ENCODE data around the gene ID1.
A peak's percentile ranks its signal among the peaks of the same experiment; 100 is the strongest.
"Not testable (repeated sequence)": the region's sequence is repeated elsewhere in the genome, so short reads cannot be mapped to it uniquely, and the experiment has no call there.

The ID1 gene

DNA sequence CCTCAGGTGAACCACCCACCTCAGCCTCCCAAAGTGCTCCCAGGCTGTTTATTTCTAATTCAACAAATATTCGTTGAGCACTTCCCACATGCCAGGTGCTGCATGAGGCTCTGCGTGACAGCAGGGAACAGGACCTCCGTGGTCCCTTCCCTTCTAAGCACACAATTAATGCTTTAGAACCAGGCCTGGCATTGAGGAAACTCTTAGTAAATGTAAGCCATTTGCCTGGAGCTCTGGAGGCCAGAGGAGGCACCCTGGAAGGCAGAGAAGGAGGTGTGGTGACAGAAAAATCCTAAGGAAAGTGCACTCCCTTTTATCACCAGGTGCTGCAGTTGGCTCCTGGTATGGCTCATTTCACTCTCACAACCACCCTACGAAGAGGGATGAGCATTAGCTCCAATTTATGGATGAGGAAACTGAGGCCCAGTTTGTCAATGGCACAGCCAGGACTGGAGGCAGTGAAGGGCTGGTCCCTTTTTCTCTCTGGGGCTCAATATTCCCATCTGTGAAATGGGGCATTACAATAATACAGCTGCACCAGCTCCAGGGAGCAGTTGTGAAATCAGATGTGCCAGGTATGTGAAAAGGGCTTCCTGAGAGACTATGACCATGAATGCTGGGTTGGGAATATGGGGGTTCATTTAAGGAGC is 8.1 kb upstream of the ID1 start:
- Histone ChIP-seq H3K27me3 (ENCODE audit: low read depth) (no peaks in the 10 kb centered on the region), H3K4me1 (peaks cover 23% of the 10 kb centered on the region), H3K36me3 (replicated peaks) (no peaks in the 10 kb centered on the region), H3K9me3 (no peaks in the 10 kb centered on the region), H3K4me3 (no peak overlapping the region)
- DNase-seq (ENCODE audit: low spot score in 2 of 2) = no peak
- in situ Hi-C loops (cut with MboI; ENCODE audit: low sequenced_read_pairs) = no loop called here

DNA sequence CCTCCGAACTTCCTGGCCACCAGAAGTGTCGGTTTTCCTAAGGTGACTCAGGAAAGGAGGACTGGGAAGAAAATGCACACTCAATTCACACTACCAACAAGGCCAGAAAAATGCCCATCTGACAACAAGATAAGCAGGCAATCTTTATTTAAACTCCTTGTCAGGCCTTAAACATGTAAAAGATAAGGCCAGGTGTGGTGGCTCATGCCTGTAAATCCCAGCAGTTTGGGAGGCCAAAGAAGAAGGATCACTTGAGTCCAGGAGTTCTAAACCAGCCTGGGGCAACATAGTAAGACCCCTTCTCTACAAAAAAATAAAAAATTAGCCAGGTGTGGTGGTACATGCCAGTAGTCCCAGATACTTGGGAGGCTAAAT is 7.6 kb upstream of the ID1 start:
- in situ Hi-C loops (cut with MboI; ENCODE audit: low sequenced_read_pairs) = no loop called here
- peaks cover 26% of the 10 kb centered on the region for H3K4me1 ChIP-seq
- DNase-seq (ENCODE audit: low spot score in 2 of 2) = no peak

DNA sequence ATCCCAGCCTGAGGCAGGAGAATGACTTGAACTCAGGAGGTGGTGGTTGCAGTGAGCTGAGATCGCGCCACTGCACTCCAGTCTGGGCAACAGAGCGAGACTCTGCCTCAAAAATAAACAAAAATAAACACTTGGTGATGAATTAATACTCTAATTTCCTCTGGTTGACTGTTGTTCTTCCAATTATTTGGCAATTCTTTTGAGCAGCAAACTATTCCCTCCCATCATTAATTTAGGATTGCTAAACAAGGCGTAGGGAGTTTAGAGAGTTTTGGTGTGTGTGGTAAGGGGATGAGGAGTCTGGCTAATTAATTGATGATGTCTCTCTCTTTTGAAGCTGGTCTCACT is 2.7 kb upstream of the ID1 start:
- H3K36me3 ChIP-seq (replicated peaks) = peaks cover 14% of the 10 kb centered on the region
- H3K9me3 ChIP-seq = no peaks in the 10 kb centered on the region
- H3K4me1 ChIP-seq = peaks cover 19% of the 10 kb centered on the region
- no peak overlapping the region for H3K4me3 ChIP-seq
- H3K27me3 ChIP-seq (ENCODE audit: low read depth) = no peaks in the 10 kb centered on the region
- in situ Hi-C loops (cut with MboI; ENCODE audit: low sequenced_read_pairs) = no loop called here
- no peak for DNase-seq (ENCODE audit: low spot score in 2 of 2)

More for the DNA sequence above, 7.6 kb upstream of the ID1 start:
- H3K27me3 ChIP-seq (ENCODE audit: low read depth) = no peaks in the 10 kb centered on the region
- no peaks in the 10 kb centered on the region for H3K36me3 ChIP-seq (replicated peaks)
- H3K9me3 ChIP-seq = no peaks in the 10 kb centered on the region
- H3K4me3 ChIP-seq = no peak overlapping the region

DNA sequence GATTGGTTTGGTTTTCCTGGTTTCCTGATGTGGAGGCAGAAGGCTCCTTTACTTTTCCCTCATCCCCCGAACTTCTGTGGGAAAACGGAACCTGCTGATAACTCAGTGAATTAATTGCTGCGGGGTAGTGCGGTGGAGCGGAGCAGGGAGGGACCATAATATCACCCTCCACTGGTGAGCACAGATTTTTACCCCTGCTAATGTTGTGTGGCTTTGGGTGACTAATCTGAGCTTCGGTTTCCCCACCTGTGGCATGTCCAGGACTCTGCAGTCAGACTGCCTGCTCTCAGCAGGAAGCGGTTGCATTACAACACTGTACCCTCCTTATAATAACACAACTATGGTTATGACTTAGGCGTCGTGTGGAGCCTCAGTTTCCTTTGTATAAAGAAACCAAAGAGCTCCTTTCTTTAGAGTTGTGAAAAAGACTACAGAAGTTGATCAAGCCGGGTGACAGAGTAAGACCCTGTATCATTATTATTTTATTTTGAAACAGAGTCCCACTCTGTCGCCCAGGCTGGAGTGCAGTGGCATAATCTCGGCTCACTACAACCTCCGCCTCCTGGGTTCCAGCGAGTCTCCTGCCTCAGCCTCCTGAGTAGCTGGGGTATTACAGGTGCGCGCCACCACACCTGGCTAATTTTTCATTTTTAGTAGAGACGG is 2.2 kb upstream of the ID1 start:
- Histone ChIP-seq H3K36me3 (replicated peaks) (peaks cover 14% of the 10 kb centered on the region), H3K4me3 (no peak overlapping the region), H3K4me1 (peaks cover 24% of the 10 kb centered on the region), H3K9me3 (no peaks in the 10 kb centered on the region), H3K27me3 (ENCODE audit: low read depth) (no peaks in the 10 kb centered on the region)
- in situ Hi-C loops (cut with MboI; ENCODE audit: low sequenced_read_pairs) = no loop called here
- no peak for DNase-seq (ENCODE audit: low spot score in 2 of 2)

DNA sequence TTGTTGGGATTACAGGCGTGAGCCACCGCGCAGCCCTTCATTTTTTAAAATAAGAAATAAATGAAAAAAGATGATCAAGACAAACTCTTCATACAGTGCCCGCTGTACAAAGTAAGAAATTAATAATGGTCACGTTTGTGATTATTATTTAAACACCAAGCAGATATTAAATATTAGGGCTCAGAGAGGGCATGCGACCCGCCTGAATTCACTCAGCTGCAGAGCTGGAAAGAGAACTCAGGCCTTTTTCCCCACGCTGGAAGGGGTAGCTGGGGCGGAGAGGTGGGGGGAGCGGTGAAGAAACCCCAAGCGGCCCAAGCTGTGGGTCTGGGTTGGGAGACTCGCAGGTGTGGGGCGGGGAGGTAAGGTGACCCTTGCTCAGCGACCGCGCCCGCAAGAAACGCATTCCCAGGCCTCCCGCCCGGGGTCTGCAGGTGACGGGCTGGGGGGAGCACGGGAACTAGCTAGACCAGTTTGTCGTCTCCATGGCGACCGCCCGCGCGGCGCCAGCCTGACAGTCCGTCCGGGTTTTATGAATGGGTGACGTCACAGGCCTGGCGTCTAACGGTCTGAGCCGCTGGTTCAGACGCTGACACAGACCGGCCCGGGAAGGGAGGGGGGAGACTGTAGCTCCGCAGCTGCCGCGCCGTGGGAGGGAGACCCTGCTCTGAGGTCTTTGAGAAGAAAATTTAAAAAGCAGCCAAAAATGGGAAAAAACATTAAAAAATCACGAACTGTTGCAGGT is 1.1 kb upstream of the ID1 start:
- Histone ChIP-seq H3K9me3 (no peaks in the 10 kb centered on the region), H3K4me3 (peak overlapping the region; percentile 72), H3K4me1 (peaks cover 34% of the 10 kb centered on the region), H3K27me3 (ENCODE audit: low read depth) (no peaks in the 10 kb centered on the region), H3K36me3 (replicated peaks) (peaks cover 14% of the 10 kb centered on the region)
- DNase-seq (ENCODE audit: low spot score in 2 of 2) = peak; percentile 97 to 100
- in situ Hi-C loops (cut with MboI; ENCODE audit: low sequenced_read_pairs) = no loop called here

DNA sequence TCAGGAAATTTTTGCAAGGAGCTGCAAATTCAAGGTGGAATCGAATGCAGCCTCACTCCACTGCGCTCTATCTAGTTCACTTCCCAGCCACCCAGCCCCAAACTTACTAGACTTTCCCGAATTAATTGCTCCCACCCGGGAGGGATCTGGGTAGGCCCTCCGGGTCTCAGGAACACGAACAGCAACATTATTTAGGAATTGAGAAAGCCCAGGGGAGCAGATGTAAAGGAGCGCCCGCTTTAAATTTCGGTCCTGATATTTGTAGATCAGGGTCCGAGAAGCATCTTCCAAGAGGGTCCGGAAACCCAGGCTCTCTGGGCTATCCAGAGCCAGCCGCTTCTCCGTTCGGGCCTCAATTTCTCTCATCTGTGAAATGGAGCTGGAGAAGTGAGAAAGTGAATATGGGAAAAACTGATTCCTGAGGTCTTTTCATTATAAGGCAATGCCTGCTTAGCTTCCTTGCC is 490 bp upstream of the ID1 start:
- peaks cover 14% of the 10 kb centered on the region for H3K36me3 ChIP-seq (replicated peaks)
- in situ Hi-C loops (cut with MboI; ENCODE audit: low sequenced_read_pairs) = loop anchor here (5.0 kb wide), 1 partner anchor 32 kb away; no protein-coding TSS in a partner anchor
- peaks cover 34% of the 10 kb centered on the region for H3K4me1 ChIP-seq
- H3K27me3 ChIP-seq (ENCODE audit: low read depth) = no peaks in the 10 kb centered on the region
- peak in 1 of 2 experiments; percentile 40 for DNase-seq (ENCODE audit: low spot score in 2 of 2)
- no peaks in the 10 kb centered on the region for H3K9me3 ChIP-seq
- peak overlapping the region; percentile 72 for H3K4me3 ChIP-seq

DNA sequence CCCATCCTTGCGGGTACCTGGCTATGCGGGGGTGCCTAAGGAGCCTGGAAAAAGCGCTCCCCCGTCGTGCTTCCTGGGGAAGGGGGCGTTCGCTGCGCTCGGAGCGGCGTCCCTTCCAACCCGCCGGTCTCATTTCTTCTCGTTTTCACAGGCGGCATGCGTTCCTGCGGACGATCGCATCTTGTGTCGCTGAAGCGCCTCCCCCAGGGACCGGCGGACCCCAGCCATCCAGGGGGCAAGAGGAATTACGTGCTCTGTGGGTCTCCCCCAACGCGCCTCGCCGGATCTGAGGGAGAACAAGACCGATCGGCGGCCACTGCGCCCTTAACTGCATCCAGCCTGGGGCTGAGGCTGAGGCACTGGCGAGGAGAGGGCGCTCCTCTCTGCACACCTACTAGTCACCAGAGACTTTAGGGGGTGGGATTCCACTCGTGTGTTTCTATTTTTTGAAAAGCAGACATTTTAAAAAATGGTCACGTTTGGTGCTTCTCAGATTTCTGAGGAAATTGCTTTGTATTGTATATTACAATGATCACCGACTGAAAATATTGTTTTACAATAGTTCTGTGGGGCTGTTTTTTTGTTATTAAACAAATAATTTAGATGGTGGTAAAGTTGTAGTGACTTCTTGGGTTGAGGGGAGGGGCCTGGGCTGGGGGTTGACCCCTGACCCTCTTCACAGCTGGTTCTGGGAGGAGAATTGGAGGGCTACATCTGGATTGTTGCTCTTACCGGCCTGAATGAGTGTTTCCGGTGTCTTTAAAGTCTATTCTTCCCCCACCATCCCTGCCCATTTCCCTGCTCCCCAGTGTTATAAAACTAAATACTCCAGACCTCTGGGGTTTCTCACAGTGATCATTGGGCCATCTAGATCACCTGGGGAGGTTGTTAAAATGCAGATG is 1.1 kb downstream of the ID1 start:
- Histone ChIP-seq H3K27me3 (ENCODE audit: low read depth) (no peaks in the 10 kb centered on the region), H3K9me3 (no peaks in the 10 kb centered on the region), H3K36me3 (replicated peaks) (peaks cover 14% of the 10 kb centered on the region), H3K4me1 (peaks cover 34% of the 10 kb centered on the region), H3K4me3 (peak overlapping the region; percentile 72)
- in situ Hi-C loops (cut with MboI; ENCODE audit: low sequenced_read_pairs) = loop anchor here (5.0 kb wide), 1 partner anchor 34 kb away; no protein-coding TSS in a partner anchor
- DNase-seq (ENCODE audit: low spot score in 2 of 2) = peak; percentile 28 to 58

DNA sequence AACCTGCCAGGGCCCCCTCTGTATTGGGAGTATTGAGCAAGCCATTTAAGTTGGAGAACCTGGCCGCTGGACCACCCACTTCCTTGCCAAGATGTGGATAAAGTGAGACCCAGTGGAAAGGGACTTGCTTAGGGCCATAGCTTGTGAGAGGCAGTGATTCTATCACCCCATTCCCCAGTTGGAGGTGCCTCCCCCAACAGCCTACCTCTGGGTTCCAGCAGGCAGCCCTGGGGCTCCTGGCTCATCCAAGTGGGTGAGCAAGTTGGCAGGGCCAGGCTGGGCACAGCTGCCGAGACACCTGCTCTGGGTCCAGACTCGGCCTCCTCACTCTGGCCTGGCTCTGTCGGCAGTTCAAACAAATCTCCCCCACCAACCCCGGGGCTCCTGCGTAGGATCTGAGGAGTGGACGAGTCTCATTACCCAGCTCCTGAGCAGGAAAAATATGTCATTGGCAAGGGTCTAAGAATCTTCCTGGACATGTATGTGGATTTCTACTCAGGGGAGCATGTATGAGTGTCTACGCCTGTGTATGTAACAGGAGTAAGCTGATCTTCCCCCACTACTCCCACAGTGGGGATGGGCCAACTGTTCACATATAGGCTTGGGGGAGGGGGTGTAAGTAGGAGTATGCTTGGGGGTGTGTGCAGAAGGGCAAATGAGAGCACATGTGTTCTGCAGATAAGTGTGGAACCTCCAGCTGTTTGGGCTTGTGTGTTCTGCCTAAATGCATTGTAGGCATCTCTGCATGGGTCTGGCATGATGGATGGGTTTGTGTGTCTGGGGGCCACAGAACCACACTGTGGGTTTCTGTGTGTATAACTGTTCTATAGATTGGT is 1.9 kb downstream of the ID1 start:
- H3K4me1 ChIP-seq = peaks cover 38% of the 10 kb centered on the region
- peak; percentile 68 to 73 for DNase-seq (ENCODE audit: low spot score in 2 of 2)
- in situ Hi-C loops (cut with MboI; ENCODE audit: low sequenced_read_pairs) = loop anchor here (5.0 kb wide), 1 partner anchor 35 kb away; no protein-coding TSS in a partner anchor

DNA sequence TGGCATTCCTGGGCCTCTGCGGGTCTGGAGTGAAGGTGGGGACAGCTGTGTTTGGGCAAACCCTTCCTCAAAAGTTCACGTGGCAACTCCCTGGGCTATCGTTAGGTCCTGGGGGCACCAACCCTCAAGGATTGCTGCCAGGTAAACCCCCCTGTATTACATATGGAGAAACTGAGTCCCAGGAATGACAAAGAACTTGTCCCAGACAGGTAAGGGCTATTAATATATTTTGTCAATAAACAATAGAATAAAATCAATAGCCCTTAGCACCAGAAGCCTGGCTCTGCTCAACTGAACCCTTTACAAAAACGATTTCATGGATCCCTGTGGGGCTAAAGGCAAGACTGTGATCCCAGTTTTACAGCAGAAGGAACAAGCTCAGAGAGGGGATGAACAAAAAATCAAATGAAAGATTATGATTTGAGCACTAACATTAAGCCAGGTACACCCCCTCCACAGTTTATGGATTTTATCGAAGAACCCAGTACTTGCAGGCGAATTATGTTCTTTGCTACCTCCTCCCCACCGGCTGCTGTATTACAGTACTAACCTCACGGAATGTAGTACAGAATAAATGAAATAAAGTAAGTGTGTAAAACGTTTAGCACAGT is 2.7 kb downstream of the ID1 start:
- DNase-seq (ENCODE audit: low spot score in 2 of 2) = no peak
- no peaks in the 10 kb centered on the region; the same call in 1 of the 2 replicates for H3K9me3 ChIP-seq
- no peaks in the 10 kb centered on the region for H3K27me3 ChIP-seq (ENCODE audit: low read depth)
- H3K4me1 ChIP-seq = peaks cover 36% of the 10 kb centered on the region
- H3K4me3 ChIP-seq = peak overlapping the region; percentile 72
- peaks cover 14% of the 10 kb centered on the region for H3K36me3 ChIP-seq (replicated peaks)
- in situ Hi-C loops (cut with MboI; ENCODE audit: low sequenced_read_pairs) = loop anchor here (5.0 kb wide), 1 partner anchor 35 kb away; no protein-coding TSS in a partner anchor

More for the DNA sequence above, 1.9 kb downstream of the ID1 start:
- H3K9me3 ChIP-seq = no peaks in the 10 kb centered on the region
- peaks cover 14% of the 10 kb centered on the region for H3K36me3 ChIP-seq (replicated peaks)
- no peaks in the 10 kb centered on the region for H3K27me3 ChIP-seq (ENCODE audit: low read depth)
- peak overlapping the region; percentile 72 for H3K4me3 ChIP-seq

DNA sequence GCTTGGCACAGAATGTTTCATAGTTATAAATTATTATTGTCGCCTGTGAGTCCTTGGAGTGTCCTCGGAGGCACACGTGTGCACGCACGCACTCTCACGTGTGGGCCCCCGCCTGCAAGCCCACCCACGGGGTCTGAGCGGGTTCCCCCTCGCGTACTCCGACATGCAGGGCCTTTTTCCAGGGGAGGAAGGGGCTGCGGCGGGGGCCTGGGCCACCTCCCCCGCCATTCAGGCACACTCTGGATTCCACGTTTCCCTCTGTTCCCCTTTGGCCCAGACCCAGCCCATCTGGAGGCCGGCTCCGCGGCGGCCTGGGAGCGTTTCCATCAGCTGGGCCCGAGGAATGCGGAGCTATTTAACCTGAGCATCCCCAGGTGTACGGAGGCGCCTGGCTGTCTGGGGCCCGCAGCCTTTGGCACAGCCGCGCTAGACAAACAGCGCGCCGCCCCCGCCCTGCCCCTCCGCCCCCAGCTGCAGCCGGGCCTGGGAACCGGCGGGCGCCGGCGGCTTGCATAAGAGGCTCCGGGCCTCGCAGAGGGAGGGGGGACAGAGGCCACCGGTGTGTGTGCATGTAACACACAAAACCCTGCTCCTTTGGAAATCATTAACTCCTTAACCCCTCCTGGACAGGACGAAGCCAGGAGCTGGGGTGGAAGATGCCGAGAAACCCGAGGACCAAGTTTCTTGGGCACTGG is 3.3 kb downstream of the ID1 start:
- peaks cover 14% of the 10 kb centered on the region for H3K36me3 ChIP-seq (replicated peaks)
- DNase-seq (ENCODE audit: low spot score in 2 of 2) = peak; percentile 69 to 80
- in situ Hi-C loops (cut with MboI; ENCODE audit: low sequenced_read_pairs) = loop anchor here (5.0 kb wide), 1 partner anchor 36 kb away; no protein-coding TSS in a partner anchor
- peak overlapping the region; percentile 72 for H3K4me3 ChIP-seq
- no peaks in the 10 kb centered on the region for H3K27me3 ChIP-seq (ENCODE audit: low read depth)
- H3K4me1 ChIP-seq = peaks cover 33% of the 10 kb centered on the region
- no peaks in the 10 kb centered on the region; the same call in 1 of the 2 replicates for H3K9me3 ChIP-seq

DNA sequence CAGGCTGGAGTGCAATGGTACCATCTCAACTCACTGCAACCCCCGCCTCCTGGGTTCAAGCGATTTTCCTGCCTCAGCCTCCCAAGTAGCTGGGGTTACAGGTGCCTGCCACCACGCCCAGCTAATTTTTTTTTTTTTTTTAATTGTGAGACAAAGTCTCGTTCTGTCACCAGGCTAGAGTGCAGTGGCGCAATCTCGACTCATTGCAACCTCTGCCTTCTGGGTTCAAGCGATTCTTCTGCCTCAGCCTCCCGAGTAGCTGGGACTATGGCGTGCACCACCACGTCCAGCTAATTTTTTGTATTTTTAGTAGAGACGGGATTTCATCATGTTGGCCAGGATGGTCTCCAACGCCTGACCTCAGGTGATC is 7.2 kb downstream of the ID1 start:
- in situ Hi-C loops (cut with MboI; ENCODE audit: low sequenced_read_pairs); H3K9me3 ChIP-seq; DNase-seq (ENCODE audit: low spot score in 2 of 2); H3K4me3 ChIP-seq; H3K27me3 ChIP-seq (ENCODE audit: low read depth); H3K36me3 ChIP-seq (replicated peaks): not testable (repeated sequence)
- H3K4me1 ChIP-seq = peaks cover 29% of the 10 kb centered on the region

DNA sequence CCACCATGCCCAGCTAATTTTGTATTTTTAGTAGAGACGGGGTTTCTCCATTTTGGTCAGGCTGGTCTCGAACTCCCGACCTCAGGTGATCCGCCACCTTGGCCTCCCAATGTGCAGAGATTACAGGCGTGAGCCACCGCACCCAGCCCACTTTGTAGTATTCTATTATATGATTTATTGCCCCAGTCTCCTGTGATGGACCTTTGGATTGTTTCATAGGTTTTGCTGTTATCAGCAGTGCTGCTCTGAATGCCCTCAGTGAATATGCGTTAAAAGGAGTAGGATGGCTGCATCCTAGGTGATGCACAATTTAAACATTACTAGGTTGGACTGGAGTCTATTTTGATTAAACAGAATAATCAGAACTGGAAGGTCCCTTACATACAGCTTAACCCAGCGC is 10.3 kb downstream of the ID1 start:
- no peak for DNase-seq (ENCODE audit: low spot score in 2 of 2)
- Histone ChIP-seq H3K36me3 (replicated peaks) (no peaks in the 10 kb centered on the region), H3K4me3 (no peak overlapping the region), H3K4me1 (peaks cover 13% of the 10 kb centered on the region), H3K9me3 (no peaks in the 10 kb centered on the region; the same call in 1 of the 2 replicates), H3K27me3 (ENCODE audit: low read depth) (no peaks in the 10 kb centered on the region)
- in situ Hi-C loops (cut with MboI; ENCODE audit: low sequenced_read_pairs) = no loop called here
